GM12801 (cell line): ENCODE measurements around the gene ERCC6.

ENCODE experiments used
- TF ChIP-seq, protein P1 (sequence below): IDR thresholded peaks from one replicate; pipeline ENCODE4 v1.5.1; 2011; ENCODE audit warnings: control low read depth; ENCODE audit not compliant: insufficient read length; ENCODE audit errors: extremely low read depth

ERCC6 gene

DNA sequence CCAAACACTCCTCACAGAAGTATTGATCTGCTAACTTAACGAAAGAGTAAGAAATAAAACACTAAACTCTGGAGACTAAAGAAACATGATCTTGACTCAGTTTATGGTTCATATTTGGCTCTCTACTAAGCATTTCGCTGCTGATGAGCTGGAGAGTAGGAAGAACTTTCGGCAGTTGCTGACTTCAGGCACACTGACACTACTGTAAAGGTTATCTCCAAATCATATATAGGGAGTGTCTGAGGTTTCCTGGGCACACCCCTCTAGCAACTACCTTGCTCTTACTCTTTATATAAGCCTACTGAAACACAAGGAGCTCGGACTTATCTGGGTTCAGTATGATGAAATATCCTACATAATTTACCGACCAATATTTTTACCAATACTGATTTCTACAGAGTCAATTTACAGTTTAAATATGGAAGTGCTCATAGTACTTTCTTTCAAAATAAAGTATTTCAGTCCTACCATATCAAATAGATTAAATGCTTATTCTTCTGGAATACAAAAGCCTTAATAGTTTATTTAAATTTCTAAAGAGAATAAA lies 39.5 kb downstream of the ERCC6 start:
- TF ChIP-seq, protein P1, sequence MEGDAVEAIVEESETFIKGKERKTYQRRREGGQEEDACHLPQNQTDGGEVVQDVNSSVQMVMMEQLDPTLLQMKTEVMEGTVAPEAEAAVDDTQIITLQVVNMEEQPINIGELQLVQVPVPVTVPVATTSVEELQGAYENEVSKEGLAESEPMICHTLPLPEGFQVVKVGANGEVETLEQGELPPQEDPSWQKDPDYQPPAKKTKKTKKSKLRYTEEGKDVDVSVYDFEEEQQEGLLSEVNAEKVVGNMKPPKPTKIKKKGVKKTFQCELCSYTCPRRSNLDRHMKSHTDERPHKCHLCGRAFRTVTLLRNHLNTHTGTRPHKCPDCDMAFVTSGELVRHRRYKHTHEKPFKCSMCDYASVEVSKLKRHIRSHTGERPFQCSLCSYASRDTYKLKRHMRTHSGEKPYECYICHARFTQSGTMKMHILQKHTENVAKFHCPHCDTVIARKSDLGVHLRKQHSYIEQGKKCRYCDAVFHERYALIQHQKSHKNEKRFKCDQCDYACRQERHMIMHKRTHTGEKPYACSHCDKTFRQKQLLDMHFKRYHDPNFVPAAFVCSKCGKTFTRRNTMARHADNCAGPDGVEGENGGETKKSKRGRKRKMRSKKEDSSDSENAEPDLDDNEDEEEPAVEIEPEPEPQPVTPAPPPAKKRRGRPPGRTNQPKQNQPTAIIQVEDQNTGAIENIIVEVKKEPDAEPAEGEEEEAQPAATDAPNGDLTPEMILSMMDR: no peak

DNA sequence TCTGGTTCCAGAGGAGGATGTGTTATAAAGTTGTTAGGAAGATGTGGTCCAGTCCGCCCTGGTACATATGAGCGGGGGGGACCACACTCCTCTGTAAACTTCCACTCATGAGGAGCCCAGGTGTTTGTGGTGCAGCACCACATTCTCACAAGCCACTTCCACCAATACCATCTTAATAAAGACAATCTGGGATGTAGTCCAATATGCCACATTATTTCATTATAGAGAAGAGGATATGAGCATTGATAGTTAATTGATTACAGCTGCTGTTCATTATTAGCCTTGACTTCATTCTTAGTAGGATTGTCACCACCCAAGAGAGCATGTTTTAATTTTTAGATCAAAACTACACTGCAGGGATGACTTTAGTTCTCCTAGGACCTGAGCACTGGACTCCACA lies 40.5 kb downstream of the ERCC6 start:
- TF ChIP-seq, protein P1: no peak

DNA sequence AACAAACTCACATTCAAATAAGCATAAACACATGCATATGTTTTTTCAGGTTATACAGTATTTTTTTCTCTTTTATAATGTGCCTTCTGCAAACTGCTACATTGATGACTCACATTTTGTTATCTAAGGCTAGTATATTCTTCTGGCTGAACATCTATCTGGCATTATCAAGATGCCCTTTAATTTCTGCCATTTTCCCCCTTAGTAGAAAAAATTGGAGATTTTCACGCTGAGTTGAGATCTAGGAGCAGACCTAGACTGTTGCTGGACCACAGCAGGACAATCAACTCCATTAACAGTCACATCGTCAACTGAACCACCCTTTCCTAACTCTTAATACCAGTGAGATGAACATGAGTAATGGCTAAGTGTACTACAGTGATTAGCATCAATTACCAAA lies 41.6 kb downstream of the ERCC6 start:
- TF ChIP-seq, protein P1: no peak

DNA sequence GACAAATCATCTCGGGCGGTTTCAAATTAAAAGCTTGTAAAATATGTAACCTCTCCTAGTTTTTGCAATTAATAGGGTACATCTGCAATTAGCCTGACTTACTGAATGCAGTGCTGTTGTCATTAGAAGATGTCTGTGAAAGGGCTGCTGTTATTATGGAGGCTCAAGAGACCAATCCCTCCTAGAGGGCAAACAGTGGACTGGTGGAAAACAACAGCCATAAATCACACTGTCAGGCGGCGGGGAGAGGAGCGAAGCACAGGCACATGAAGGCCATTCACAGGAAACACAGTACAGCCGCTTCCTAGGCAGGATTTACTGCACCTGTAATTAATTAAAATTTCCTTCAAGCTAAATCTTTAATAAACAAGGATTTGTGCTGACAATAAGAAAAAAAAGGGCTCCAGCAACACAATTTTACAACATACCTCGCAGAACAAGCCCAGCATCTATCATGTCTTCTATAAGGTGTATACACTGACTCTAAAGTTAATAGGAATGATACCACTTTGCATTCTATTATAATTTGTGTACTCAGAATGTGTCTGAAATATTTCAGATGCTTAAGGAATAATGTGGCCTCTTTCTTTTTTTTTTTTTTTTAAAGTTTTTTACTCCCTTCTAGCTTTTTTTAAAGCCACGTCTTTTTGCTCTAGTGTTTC lies 50.7 kb downstream of the ERCC6 start:
- TF ChIP-seq, protein P1: no peak

DNA sequence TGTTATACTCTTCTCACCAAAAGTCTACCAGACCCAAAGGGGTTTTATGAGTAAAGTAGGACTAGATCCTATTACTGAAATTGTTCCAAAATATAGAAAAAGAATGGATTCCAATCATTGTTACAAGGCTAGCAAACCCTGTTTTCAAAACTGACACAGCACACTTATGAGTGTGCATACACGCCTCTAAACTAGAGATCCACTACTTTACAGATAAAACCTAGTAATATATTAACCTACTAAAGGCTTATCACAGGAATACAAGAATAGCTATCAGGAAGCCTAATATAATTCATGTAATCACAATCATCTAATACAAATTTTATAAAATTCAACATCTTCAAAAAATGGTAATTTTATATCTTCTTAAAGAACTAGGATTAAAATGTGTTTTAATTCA lies 52.2 kb downstream of the ERCC6 start:
- TF ChIP-seq, protein P1: no peak

DNA sequence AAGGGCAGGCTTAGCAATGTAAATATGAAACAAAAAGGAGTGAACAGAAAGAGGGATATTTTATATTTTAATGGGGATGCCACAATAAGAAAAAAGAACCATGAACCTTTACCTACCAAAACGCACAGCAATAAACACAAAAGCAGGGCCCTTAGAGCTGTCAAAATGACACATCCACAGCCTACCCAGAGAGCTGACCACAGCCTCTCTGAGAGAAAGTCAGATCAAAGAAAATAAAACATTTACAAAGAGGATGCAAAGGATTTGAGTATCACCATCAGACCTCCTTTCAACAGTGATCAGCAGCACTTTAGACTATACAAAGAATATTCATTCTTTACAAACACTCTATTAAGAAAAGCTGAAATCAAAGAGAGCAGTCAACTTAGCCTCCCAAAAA lies 52.9 kb downstream of the ERCC6 start:
- TF ChIP-seq, protein P1: no peak

DNA sequence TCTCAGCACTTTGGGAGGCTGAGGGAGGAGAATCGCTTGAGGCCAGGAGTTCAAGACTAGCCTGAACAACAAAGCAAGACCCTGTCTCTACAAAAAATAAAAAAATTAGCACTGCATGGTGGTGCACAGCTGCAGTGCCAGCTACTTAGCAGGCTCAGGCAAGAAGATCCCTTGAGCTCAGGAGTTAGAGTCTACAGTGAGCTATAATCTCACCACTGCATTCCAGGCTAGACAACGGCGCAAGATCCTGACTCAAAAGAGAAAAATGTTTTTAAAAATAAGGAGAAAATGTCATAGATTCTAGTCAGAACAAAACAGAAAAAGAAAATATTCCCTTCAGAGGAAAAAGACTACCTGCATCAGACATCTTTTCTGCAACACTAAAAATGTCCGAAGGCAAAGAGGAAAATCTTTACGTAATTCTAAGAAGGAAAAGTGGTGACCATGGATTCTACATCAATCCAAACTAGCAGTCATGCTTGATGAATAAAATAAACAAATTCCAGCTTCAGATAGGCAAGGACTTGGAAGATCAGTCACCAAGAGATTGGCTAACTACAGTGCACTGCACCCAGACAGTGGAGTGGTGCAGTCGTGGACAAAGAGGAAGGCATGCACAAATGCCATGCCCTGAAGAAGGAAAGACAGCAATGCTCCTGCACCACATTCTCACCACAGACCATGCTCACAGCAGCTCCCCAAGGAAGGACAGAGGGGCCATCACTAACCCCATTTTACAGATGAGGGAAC lies 54.3 kb downstream of the ERCC6 start:
- TF ChIP-seq, protein P1: no peak
